Osteocyte (in vitro differentiated cells): Measurements from ENCODE around the gene SYT13. TPM values are rescaled to one million over a fixed set of nuclear protein-coding genes. Genes with fewer than 3 reads are reported as not detected.
A peak's percentile ranks its signal among the peaks of the same experiment; 100 is the strongest.
"Not testable (repeated sequence)": the region's sequence is repeated elsewhere in the genome, so short reads cannot be mapped to it uniquely, and the experiment has no call there.

Experiments
- DNase-seq: peaks from one replicate; pipeline ENCODE4 v3.0.0; 2021; ENCODE audit warnings: mixed read lengths; ENCODE audit not compliant: unreplicated experiment; ENCODE audit errors: extremely low spot score
- H3K27ac Mint-ChIP-seq: one replicate; pipeline ENCODE4 v1.8.0; 2021; ENCODE audit warnings: mild to moderate bottlenecking, mixed read lengths; ENCODE audit not compliant: unreplicated experiment
- H3K27me3 Mint-ChIP-seq: one replicate; pipeline ENCODE4 v1.8.0; 2021; ENCODE audit warnings: mixed read lengths; ENCODE audit not compliant: unreplicated experiment
- H3K36me3 Mint-ChIP-seq: one replicate; pipeline ENCODE4 v1.8.0; 2021; ENCODE audit warnings: mixed read lengths; ENCODE audit not compliant: unreplicated experiment
- H3K4me1 Mint-ChIP-seq: one replicate; pipeline ENCODE4 v1.8.0; 2021; ENCODE audit warnings: mixed read lengths; ENCODE audit not compliant: unreplicated experiment
- H3K4me3 Mint-ChIP-seq: one replicate; pipeline ENCODE4 v1.8.0; 2021; ENCODE audit warnings: mild to moderate bottlenecking, moderate library complexity, mixed read lengths; ENCODE audit not compliant: unreplicated experiment
- H3K9me3 Mint-ChIP-seq: one replicate; pipeline ENCODE4 v1.8.0; 2021; ENCODE audit warnings: mixed read lengths; ENCODE audit not compliant: unreplicated experiment
- CTCF ChIP-seq: fragments of 200-600 bp; sonication (generic); IDR thresholded peaks from 2 replicates; pipeline ENCODE4 v1.5.0; 2021; ENCODE audit warnings: antibody characterized with exemption, mild to moderate bottlenecking, moderate library complexity
- total RNA-seq: library from RNA; stranded (reverse); gene quantifications from 2 replicates; pipeline ENCODE4 v1.2.1, GENCODE V29; 2021

SYT13 gene
- total RNA-seq, 1 donor from 2014 or later, result 0.13 TPM

GRCh38 chr11:45294499-45294898 lies 8.4 kb upstream of the SYT13 start:
- peaks cover 79% of the 10 kb centered on the region for H3K27me3 Mint-ChIP-seq
- H3K9me3 Mint-ChIP-seq, result peaks cover 5% of the 10 kb centered on the region
- TF ChIP-seq CTCF, result no peak
- H3K27ac Mint-ChIP-seq, result no peak overlapping the region
- no peaks in the 10 kb centered on the region for H3K4me1 Mint-ChIP-seq
- no peak overlapping the region for H3K4me3 Mint-ChIP-seq
- H3K36me3 Mint-ChIP-seq, result no peaks in the 10 kb centered on the region
- DNase-seq, result peak; percentile 65

GRCh38 chr11:45293566-45294192 lies 7.5 kb upstream of the SYT13 start:
- not testable (repeated sequence) for H3K4me3 Mint-ChIP-seq, H3K4me1 Mint-ChIP-seq, H3K27ac Mint-ChIP-seq, H3K36me3 Mint-ChIP-seq
- peaks cover 78% of the 10 kb centered on the region for H3K27me3 Mint-ChIP-seq
- peaks cover 11% of the 10 kb centered on the region for H3K9me3 Mint-ChIP-seq
- DNase-seq, result peak; percentile 93
- TF ChIP-seq CTCF, result peak; percentile 68

- H3K9me3 Mint-ChIP-seq, result peaks cover 6% of the 10 kb centered on the region
- no peak for TF ChIP-seq CTCF
- peak; percentile 42 for DNase-seq
- no peaks in the 10 kb centered on the region for H3K36me3 Mint-ChIP-seq
- H3K27me3 Mint-ChIP-seq, result peaks cover 78% of the 10 kb centered on the region
- H3K4me3 Mint-ChIP-seq, result no peak overlapping the region
- H3K4me1 Mint-ChIP-seq, result peaks cover under 1% of the 10 kb centered on the region
- no peak overlapping the region for H3K27ac Mint-ChIP-seq
Observed at GRCh38 chr11:45290586-45290985, 4.4 kb upstream of the SYT13 start.

- H3K9me3 Mint-ChIP-seq, result peaks cover 6% of the 10 kb centered on the region
- no peak overlapping the region for H3K27ac Mint-ChIP-seq
- H3K27me3 Mint-ChIP-seq, result peaks cover 81% of the 10 kb centered on the region
- peaks cover 4% of the 10 kb centered on the region for H3K4me1 Mint-ChIP-seq
- H3K4me3 Mint-ChIP-seq, result no peak overlapping the region
- no peak for TF ChIP-seq CTCF
- no peak for DNase-seq
- no peaks in the 10 kb centered on the region for H3K36me3 Mint-ChIP-seq
Observed at GRCh38 chr11:45289369-45289768, 3.2 kb upstream of the SYT13 start.

GRCh38 chr11:45288339-45288738 lies 2.2 kb upstream of the SYT13 start:
- Mint-ChIP-seq H3K4me1 (peaks cover 4% of the 10 kb centered on the region), H3K9me3 (peaks cover 6% of the 10 kb centered on the region), H3K27ac (no peak overlapping the region), H3K36me3 (no peaks in the 10 kb centered on the region), H3K4me3 (no peak overlapping the region), H3K27me3 (peaks cover 89% of the 10 kb centered on the region)
- no peak for TF ChIP-seq CTCF
- DNase-seq, result peak; percentile 44
